Measurements from ENCODE around the gene ZAP70.

DNA sequence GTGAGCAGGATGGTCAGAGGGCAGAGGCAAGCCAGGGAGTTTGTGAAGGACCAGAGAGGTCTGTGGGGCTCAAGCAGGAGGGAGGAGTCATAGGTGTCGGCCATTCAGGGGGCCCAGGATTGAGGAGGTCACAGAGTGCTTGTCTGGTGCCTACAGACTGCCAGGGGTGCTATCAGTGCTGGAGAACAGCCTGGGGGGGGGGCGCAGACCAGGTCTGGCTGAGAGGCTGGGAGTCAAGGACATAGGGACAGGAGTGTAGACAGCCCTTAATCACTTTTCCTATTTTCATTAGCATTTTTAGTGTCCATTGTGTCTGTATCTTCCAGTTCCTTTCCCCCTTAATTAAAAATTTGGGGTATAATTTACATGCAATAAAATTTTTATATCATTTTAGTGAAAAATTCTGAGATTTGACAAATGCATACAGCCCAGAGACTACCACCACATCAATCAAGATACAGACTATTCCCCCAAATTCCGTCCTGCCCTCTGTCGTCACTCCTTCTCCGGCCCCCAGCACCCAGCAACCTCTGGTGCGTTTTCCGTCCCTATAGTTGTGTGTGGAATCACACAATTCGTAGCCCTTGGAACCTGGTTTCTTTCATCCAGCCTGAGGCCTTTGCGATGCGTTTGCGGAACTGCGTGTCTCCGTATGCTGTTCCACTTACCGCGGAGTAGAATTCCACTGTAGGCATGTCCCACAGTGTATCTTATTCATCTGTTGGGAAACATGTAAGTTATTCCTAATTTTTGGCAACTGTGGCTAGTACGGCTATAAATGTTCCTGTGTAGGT is 6.2 kb downstream of the ZAP70 start:
- TF ChIP-seq CTCF (IDR thresholded peaks at IDR 0.05) (no peak), NR3C1 (CRISPR knock-in tag; conservative IDR thresholded peaks at IDR 0.05; ENCODE audit: low read depth) (no peak), CDX4 (CRISPR knock-in tag; IDR thresholded peaks at IDR 0.05; ENCODE audit: borderline replicate concordance) (no peak)
- TF ChIP-seq, protein P1, sequence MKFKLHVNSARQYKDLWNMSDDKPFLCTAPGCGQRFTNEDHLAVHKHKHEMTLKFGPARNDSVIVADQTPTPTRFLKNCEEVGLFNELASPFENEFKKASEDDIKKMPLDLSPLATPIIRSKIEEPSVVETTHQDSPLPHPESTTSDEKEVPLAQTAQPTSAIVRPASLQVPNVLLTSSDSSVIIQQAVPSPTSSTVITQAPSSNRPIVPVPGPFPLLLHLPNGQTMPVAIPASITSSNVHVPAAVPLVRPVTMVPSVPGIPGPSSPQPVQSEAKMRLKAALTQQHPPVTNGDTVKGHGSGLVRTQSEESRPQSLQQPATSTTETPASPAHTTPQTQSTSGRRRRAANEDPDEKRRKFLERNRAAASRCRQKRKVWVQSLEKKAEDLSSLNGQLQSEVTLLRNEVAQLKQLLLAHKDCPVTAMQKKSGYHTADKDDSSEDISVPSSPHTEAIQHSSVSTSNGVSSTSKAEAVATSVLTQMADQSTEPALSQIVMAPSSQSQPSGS (CRISPR knock-in tag; IDR thresholded peaks at IDR 0.05; ENCODE audit: borderline replicate concordance, low read depth), result no peak

All from WTC11 (cell line).